Erythroblast (primary cell): ENCODE measurements around the gene ROBO3.

ENCODE experiments used
- GATA1 ChIP-seq: IDR thresholded peaks from 2 replicates; pipeline ENCODE4 v1.6.1; 2011; ENCODE audit warnings: low read depth, mild to moderate bottlenecking, control low read depth, low read length, moderate library complexity
- POLR2A ChIP-seq: IDR thresholded peaks from 2 replicates; pipeline ENCODE4 v1.6.1; 2011; ENCODE audit warnings: mild to moderate bottlenecking, low read length

- TF ChIP-seq POLR2A (no peak), GATA1 (no peak)
Measured at GRCh38 chr11:124920356-124920755, 55.1 kb downstream of the ROBO3 start.
